Trophoblast cell (in vitro differentiated cells and primary cell): ENCODE measurements around the gene PPP2R5D.

Source experiments
- DNase-seq, 2 donors: peaks; one replicate each; pipeline ENCODE4 v3.0.0-alpha.2; 2016
- H2AFZ ChIP-seq: 2 replicates; pipeline ENCODE4 v1.6.1; 2013; ENCODE audit warnings: low read length, moderate library complexity, mild to moderate bottlenecking; ENCODE audit not compliant: insufficient read depth, poor library complexity
- H2AK5ac ChIP-seq: 2 replicates; pipeline ENCODE4 v1.6.1; 2013; ENCODE audit warnings: mild to moderate bottlenecking, low read length
- H2BK120ac ChIP-seq: 2 replicates; pipeline ENCODE4 v1.6.1; 2013; ENCODE audit warnings: low read length, mild to moderate bottlenecking, moderate library complexity; ENCODE audit not compliant: insufficient read depth, poor library complexity
- H2BK12ac ChIP-seq: 2 replicates; pipeline ENCODE4 v1.6.1; 2013; ENCODE audit warnings: mild to moderate bottlenecking, low read length, moderate library complexity
- H2BK5ac ChIP-seq: 2 replicates; pipeline ENCODE4 v1.6.1; 2013; ENCODE audit warnings: low read length, low read depth, moderate library complexity, mild to moderate bottlenecking; ENCODE audit not compliant: poor library complexity
- H3K14ac ChIP-seq: 2 replicates; pipeline ENCODE4 v1.6.1; 2013; ENCODE audit warnings: mild to moderate bottlenecking, low read length
- H3K18ac ChIP-seq: 2 replicates; pipeline ENCODE4 v1.6.1; 2013; ENCODE audit warnings: mild to moderate bottlenecking, low read length
- H3K23ac ChIP-seq: 2 replicates; pipeline ENCODE4 v1.6.1; 2013; ENCODE audit warnings: low read length
- H3K27ac ChIP-seq: 2 replicates; pipeline ENCODE4 v1.5.1; 2013; ENCODE audit warnings: low read depth, mild to moderate bottlenecking, inconsistent platforms, low read length, moderate library complexity
- H3K27me3 ChIP-seq: 2 replicates; pipeline ENCODE4 v1.6.1; 2013; ENCODE audit warnings: inconsistent platforms, mild to moderate bottlenecking, low read length, moderate library complexity; ENCODE audit not compliant: insufficient read depth
- H3K36me3 ChIP-seq, 2 experiments: 1 replicate in 1 of 2; 2 replicates in 1 of 2; pipeline ENCODE4 v1.6.1; 2013; ENCODE audit warnings: low read length in 2 of 2, mild to moderate bottlenecking in 2 of 2, moderate library complexity in 1 of 2; ENCODE audit not compliant: insufficient read depth in 2 of 2, control insufficient read depth in 1 of 2
- H3K4ac ChIP-seq: 2 replicates; pipeline ENCODE4 v1.6.1; 2013; ENCODE audit warnings: low read depth, mild to moderate bottlenecking, low read length, moderate library complexity
- H3K4me1 ChIP-seq, 2 experiments: 1 replicate in 1 of 2; 2 replicates in 1 of 2; pipeline ENCODE4 v1.6.1; 2013; ENCODE audit warnings: low read length in 2 of 2, mild to moderate bottlenecking in 2 of 2, moderate library complexity in 1 of 2; ENCODE audit not compliant: insufficient read depth in 2 of 2, control insufficient read depth in 1 of 2
- H3K4me2 ChIP-seq: 2 replicates; pipeline ENCODE4 v1.6.1; 2013; ENCODE audit warnings: inconsistent platforms, mild to moderate bottlenecking, low read length, moderate library complexity
- H3K4me3 ChIP-seq: 2 replicates; pipeline ENCODE4 v1.5.1; 2013; ENCODE audit warnings: mild to moderate bottlenecking, low read depth, low read length, inconsistent platforms
- H3K79me1 ChIP-seq: one replicate; pipeline ENCODE4 v1.6.1; 2013; ENCODE audit warnings: low read length
- H3K79me2 ChIP-seq: 2 replicates; pipeline ENCODE4 v1.6.1; 2013; ENCODE audit warnings: low read length, mild to moderate bottlenecking; ENCODE audit not compliant: control insufficient read depth, insufficient read depth, poor library complexity
- H3K9ac ChIP-seq: 2 replicates; pipeline ENCODE4 v1.6.1; 2013; ENCODE audit warnings: mild to moderate bottlenecking, low read length
- H3K9me3 ChIP-seq: 2 replicates; pipeline ENCODE4 v1.6.1; 2013; ENCODE audit warnings: low read depth, mild to moderate bottlenecking, control low read depth, inconsistent platforms, low read length; ENCODE audit not compliant: insufficient read depth
- H4K12ac ChIP-seq: 2 replicates; pipeline ENCODE4 v1.6.1; 2013; ENCODE audit warnings: low read depth, mild to moderate bottlenecking, low read length, moderate library complexity
- H4K8ac ChIP-seq: 2 replicates; pipeline ENCODE4 v1.6.1; 2013; ENCODE audit warnings: low read depth, mild to moderate bottlenecking, low read length, moderate library complexity
- H4K91ac ChIP-seq: one replicate; pipeline ENCODE4 v1.6.1; 2013; ENCODE audit warnings: low read depth, mild to moderate bottlenecking, low read length, moderate library complexity
- WGBS: extraction: QIAGEN DNeasy Blood & Tissue Kit; methylation state at CpG from one replicate; pipeline ENCODE4 v1.1.7; 2013; ENCODE audit warnings: missing lambda C conversion rate; ENCODE audit not compliant: insufficient read length, insufficient coverage; ENCODE audit errors: extremely low coverage; 5-methylcytosine and 5-hydroxymethylcytosine counted together

Gene PPP2R5D

GRCh38 chr6:43029120-43029519 is 44.8 kb downstream of the PPP2R5D start:
- Histone ChIP-seq H3K79me1 (no peaks in the 10 kb centered on the region), H3K14ac (no peak overlapping the region), H3K36me3 (peaks cover 56 to 77% of the 10 kb centered on the region in 2 experiments), H4K12ac (no peak overlapping the region), H4K8ac (no peak overlapping the region), H2BK5ac (no peak overlapping the region), H3K9me3 (peaks cover 2% of the 10 kb centered on the region), H2AFZ (no peak overlapping the region), H2AK5ac (no peak overlapping the region), H3K27me3 (no peaks in the 10 kb centered on the region), H2BK120ac (no peak overlapping the region), H3K4me1 (no peaks in the 10 kb centered on the region), H3K23ac (no peak overlapping the region), H3K79me2 (no peaks in the 10 kb centered on the region), H3K4me3 (no peak overlapping the region), H3K18ac (no peak overlapping the region), H3K4ac (no peak overlapping the region), H4K91ac (no peak overlapping the region), H2BK12ac (no peak overlapping the region), H3K9ac (no peak overlapping the region), H3K27ac (no peak overlapping the region), H3K4me2 (no peak overlapping the region)
- WGBS, result no CpG with 5 or more reads among the region's 9 CpGs
- DNase-seq, result no peak

GRCh38 chr6:43032326-43032725 is 48.0 kb downstream of the PPP2R5D start:
- H4K12ac ChIP-seq, result no peak overlapping the region
- WGBS, result no CpG with 5 or more reads among the region's 4 CpGs
- no peaks in the 10 kb centered on the region for H3K4me1 ChIP-seq

GRCh38 chr6:43033496-43034189 is 49.3 kb downstream of the PPP2R5D start:
- no peak overlapping the region for H3K18ac ChIP-seq
- no peak overlapping the region for H4K91ac ChIP-seq
- H3K27me3 ChIP-seq, result no peaks in the 10 kb centered on the region
- no peak overlapping the region for H3K4ac ChIP-seq
- H2BK5ac ChIP-seq, result no peak overlapping the region
- H4K8ac ChIP-seq, result no peak overlapping the region
- no peak overlapping the region for H2AK5ac ChIP-seq
- H3K23ac ChIP-seq, result no peak overlapping the region
- H2AFZ ChIP-seq, result no peak overlapping the region
- no peaks in the 10 kb centered on the region for H3K4me1 ChIP-seq
- no peak overlapping the region for H4K12ac ChIP-seq
- H3K27ac ChIP-seq, result no peak overlapping the region
- no peaks in the 10 kb centered on the region for H3K79me1 ChIP-seq
- H3K4me3 ChIP-seq, result no peak overlapping the region
- no peak overlapping the region for H2BK12ac ChIP-seq
- H3K9me3 ChIP-seq, result peaks cover 1% of the 10 kb centered on the region
- H3K14ac ChIP-seq, result no peak overlapping the region
- H3K9ac ChIP-seq, result no peak overlapping the region
- DNase-seq, result no peak
- no peaks in the 10 kb centered on the region for H3K79me2 ChIP-seq
- H3K4me2 ChIP-seq, result no peak overlapping the region
- H3K36me3 ChIP-seq, result peaks cover 62 to 72% of the 10 kb centered on the region in 2 experiments
- H2BK120ac ChIP-seq, result no peak overlapping the region
- no CpG with 5 or more reads among the region's 2 CpGs for whole genome bisulfite sequencing

More at GRCh38 chr6:43032326-43032725, 48.0 kb downstream of the PPP2R5D start:
- Histone ChIP-seq H3K79me2 (no peaks in the 10 kb centered on the region), H3K4me3 (no peak overlapping the region), H2BK120ac (no peak overlapping the region), H3K14ac (no peak overlapping the region), H3K4ac (no peak overlapping the region), H3K4me2 (no peak overlapping the region), H2AFZ (no peak overlapping the region), H4K91ac (no peak overlapping the region), H2AK5ac (no peak overlapping the region), H3K36me3 (peaks cover 60 to 71% of the 10 kb centered on the region in 2 experiments), H2BK12ac (no peak overlapping the region), H2BK5ac (no peak overlapping the region), H4K8ac (no peak overlapping the region), H3K27ac (no peak overlapping the region), H3K27me3 (no peaks in the 10 kb centered on the region), H3K79me1 (no peaks in the 10 kb centered on the region), H3K9me3 (peaks cover under 1% of the 10 kb centered on the region), H3K18ac (no peak overlapping the region), H3K23ac (no peak overlapping the region), H3K9ac (no peak overlapping the region)
- DNase-seq, result no peak

GRCh38 chr6:43034190-43034525 is 49.8 kb downstream of the PPP2R5D start:
- Histone ChIP-seq H3K79me2 (no peaks in the 10 kb centered on the region), H3K14ac (no peak overlapping the region), H3K9me3 (peaks cover 1% of the 10 kb centered on the region), H3K18ac (no peak overlapping the region), H3K27me3 (no peaks in the 10 kb centered on the region), H3K27ac (no peak overlapping the region), H2AK5ac (no peak overlapping the region), H3K4me2 (no peak overlapping the region), H3K36me3 (peaks cover 62 to 72% of the 10 kb centered on the region in 2 experiments), H3K79me1 (no peaks in the 10 kb centered on the region), H3K9ac (no peak overlapping the region), H4K8ac (no peak overlapping the region), H2BK12ac (no peak overlapping the region), H2BK5ac (no peak overlapping the region), H4K91ac (no peak overlapping the region), H3K4me1 (no peaks in the 10 kb centered on the region), H2AFZ (no peak overlapping the region), H4K12ac (no peak overlapping the region), H3K4ac (no peak overlapping the region), H3K4me3 (no peak overlapping the region), H2BK120ac (no peak overlapping the region), H3K23ac (no peak overlapping the region)
- WGBS, result no CpG with 5 or more reads among the region's 2 CpGs
- no peak for DNase-seq
